HG03135 (cell line): ENCODE data around the gene UACA.
"Not testable (repeated sequence)": the region's sequence is repeated elsewhere in the genome, so short reads cannot be mapped to it uniquely, and the experiment has no call there.

Experiments
- ATAC-seq: cut with Tn5 transposase; IDR thresholded peaks from one replicate; pipeline ENCODE4 v1.9.1; 2021; ENCODE audit warnings: mild to moderate bottlenecking, moderate library complexity; ENCODE audit not compliant: unreplicated experiment

UACA gene

GRCh38 chr15:70758790-70759462 lies 4.4 kb downstream of the UACA start:
- ATAC-seq, result no peak

- no peak for ATAC-seq
Measured at GRCh38 chr15:70757627-70758026, 5.7 kb downstream of the UACA start.

- ATAC-seq, result no peak
Measured at GRCh38 chr15:70754862-70755261, 8.5 kb downstream of the UACA start.

- ATAC-seq, result no peak
Measured at GRCh38 chr15:70753101-70753829, 10.1 kb downstream of the UACA start.

GRCh38 chr15:70752193-70752635 lies 11.1 kb downstream of the UACA start:
- ATAC-seq, result no peak

- no peak for ATAC-seq
Measured at GRCh38 chr15:70750203-70750869, 13.0 kb downstream of the UACA start.

GRCh38 chr15:70748281-70748747 lies 15.0 kb downstream of the UACA start:
- ATAC-seq, result no peak

- not testable (repeated sequence) for ATAC-seq
Measured at GRCh38 chr15:70746598-70746997, 16.8 kb downstream of the UACA start.

- no peak for ATAC-seq
Measured at GRCh38 chr15:70742928-70743327, 20.4 kb downstream of the UACA start.

- ATAC-seq, result no peak
Measured at GRCh38 chr15:70741677-70742293, 21.6 kb downstream of the UACA start.

GRCh38 chr15:70741107-70741531 lies 22.2 kb downstream of the UACA start:
- ATAC-seq, result no peak

GRCh38 chr15:70735040-70735439 lies 28.3 kb downstream of the UACA start:
- not testable (repeated sequence) for ATAC-seq

GRCh38 chr15:70729164-70729563 lies 34.2 kb downstream of the UACA start:
- no peak for ATAC-seq

GRCh38 chr15:70726753-70727152 lies 36.6 kb downstream of the UACA start:
- ATAC-seq, result no peak

GRCh38 chr15:70723927-70724326 lies 39.4 kb downstream of the UACA start:
- no peak for ATAC-seq

GRCh38 chr15:70723122-70723422 lies 40.3 kb downstream of the UACA start:
- ATAC-seq, result no peak

- ATAC-seq, result no peak
Measured at GRCh38 chr15:70722266-70723121, 40.9 kb downstream of the UACA start.

- ATAC-seq, result no peak
Measured at GRCh38 chr15:70720228-70721016, 42.9 kb downstream of the UACA start.

- no peak for ATAC-seq
Measured at GRCh38 chr15:70717237-70717793, 46.0 kb downstream of the UACA start.
